Naive B cell (primary cell): ENCODE measurements around the gene KRT80. TPM values are rescaled to one million over a fixed set of nuclear protein-coding genes. Genes with fewer than 3 reads are reported as not detected.

ENCODE experiments used
- ATAC-seq, 2 donors: fragments of 150-1000 bp; cut with Tn5 transposase; 2 replicates each; pipeline ENCODE4 v1.10.0; 2021; ENCODE audit warnings: low read depth in 2 of 2, mild to moderate bottlenecking in 2 of 2, moderate library complexity in 2 of 2
- DNase-seq: peaks from one replicate; pipeline ENCODE4 v3.0.0; 2022
- H3K27ac Mint-ChIP-seq, 6 donors: one replicate each; pipeline ENCODE4 v1.8.0; 2020 to 2022; ENCODE audit warnings: mild to moderate bottlenecking in 6 of 6, mixed read lengths in 6 of 6, moderate library complexity in 5 of 6, inconsistent platforms in 2 of 6
- H3K27me3 Mint-ChIP-seq, 3 donors: one replicate each; pipeline ENCODE4 v1.8.0; 2021 to 2022; ENCODE audit warnings: mixed read lengths in 3 of 3, mild to moderate bottlenecking in 1 of 3
- H3K36me3 Mint-ChIP-seq, 2 donors: one replicate each; pipeline ENCODE4 v1.8.0; 2020 to 2022; ENCODE audit warnings: mixed read lengths in 2 of 2, inconsistent platforms in 1 of 2, mild to moderate bottlenecking in 1 of 2
- H3K4me1 Mint-ChIP-seq, 3 donors: one replicate each; pipeline ENCODE4 v1.8.0; 2020 to 2022; ENCODE audit warnings: mixed read lengths in 3 of 3, inconsistent platforms in 1 of 3, mild to moderate bottlenecking in 1 of 3, moderate library complexity in 1 of 3
- H3K4me3 Mint-ChIP-seq, 8 donors: one replicate each; pipeline ENCODE4 v1.8.0; 2020 to 2022; ENCODE audit warnings: mild to moderate bottlenecking in 8 of 8, mixed read lengths in 8 of 8, moderate library complexity in 8 of 8, inconsistent platforms in 2 of 8
- H3K9me3 Mint-ChIP-seq, 7 donors: one replicate each; pipeline ENCODE4 v1.8.0; 2020 to 2022; ENCODE audit warnings: mixed read lengths in 7 of 7, mild to moderate bottlenecking in 5 of 7, inconsistent platforms in 2 of 7, moderate library complexity in 1 of 7
- polyA plus RNA-seq, 6 donors: library from polyadenylated mRNA; unstranded; fragments of 300-500 nt; fragmentation: Illumina TruSeq; gene quantifications; one replicate each; pipeline ENCODE4 v1.2.3, GENCODE V29; 2021; ENCODE audit warnings: low read depth in 6 of 6

The KRT80 gene
- polyA plus RNA-seq, 6 donors from 2014 or later: not detected

GRCh38 chr12:52151153-52151836, 40.5 kb downstream of the KRT80 start:
- peaks cover 7 to 47% (median 39%) of the 10 kb centered on the region in 3 donors for H3K27me3 Mint-ChIP-seq

DNA sequence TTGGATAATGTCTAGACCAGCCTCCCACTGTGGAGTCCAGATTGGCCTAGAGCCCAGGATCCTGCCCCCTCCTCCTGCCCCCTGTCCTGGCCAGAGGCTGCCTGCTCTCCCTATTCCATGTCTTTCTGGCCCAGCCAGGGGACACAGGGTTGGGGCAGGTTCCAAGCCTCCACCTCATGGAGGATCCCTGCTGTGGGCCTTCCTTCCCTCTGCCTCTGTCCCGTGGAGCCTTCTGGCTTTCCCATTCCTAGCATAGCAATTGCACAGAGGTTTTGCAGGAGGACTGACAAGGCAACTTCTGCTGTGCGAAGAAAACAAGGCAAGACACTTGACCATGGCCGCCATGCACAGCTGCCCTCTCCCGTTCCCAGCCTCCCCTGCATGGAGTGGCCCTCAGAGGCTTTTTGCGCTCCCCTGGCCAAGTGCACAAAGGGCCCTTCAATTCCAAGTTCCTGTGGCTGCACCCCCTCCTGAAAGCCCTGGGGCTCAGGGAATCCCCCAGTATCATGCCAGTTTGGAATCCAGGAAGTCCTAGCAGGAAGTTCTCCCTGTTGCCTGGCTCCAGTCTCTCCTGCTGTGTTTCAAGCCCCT, 42.1 kb downstream of the KRT80 start:
- Mint-ChIP-seq H3K4me1 (peaks cover 8 to 9% (median 9%) of the 10 kb centered on the region in 3 donors), H3K27me3 (peaks cover 7 to 42% (median 39%) of the 10 kb centered on the region in 3 donors), H3K27ac (peak overlapping the region in 1 of 6 donors; percentile 10), H3K4me3 (peak overlapping the region in 1 of 8 donors; percentile 15), H3K36me3 (no peaks in the 10 kb centered on the region), H3K9me3 (no peaks in the 10 kb centered on the region)
- ATAC-seq: no peak
- no peak for DNase-seq

More at GRCh38 chr12:52151153-52151836, 40.5 kb downstream of the KRT80 start:
- Mint-ChIP-seq H3K4me3 (peak overlapping the region in 5 of 8 donors; percentile 45 to 88 (median 69)), H3K27ac (peak overlapping the region in 1 of 6 donors; percentile 91), H3K4me1 (peaks cover 8 to 9% (median 9%) of the 10 kb centered on the region in 3 donors), H3K36me3 (no peaks in the 10 kb centered on the region), H3K9me3 (no peaks in the 10 kb centered on the region)
- ATAC-seq (no peak), DNase-seq (no peak)

GRCh38 chr12:52149182-52149641, 42.6 kb downstream of the KRT80 start:
- no peaks in the 10 kb centered on the region for H3K36me3 Mint-ChIP-seq
- no peak for ATAC-seq
- peaks cover 8 to 9% (median 9%) of the 10 kb centered on the region in 3 donors for H3K4me1 Mint-ChIP-seq
- no peak overlapping the region for H3K4me3 Mint-ChIP-seq
- peaks cover 7 to 42% (median 39%) of the 10 kb centered on the region in 3 donors for H3K27me3 Mint-ChIP-seq
- no peaks in the 10 kb centered on the region for H3K9me3 Mint-ChIP-seq
- no peak for DNase-seq
- no peak overlapping the region for H3K27ac Mint-ChIP-seq

- Mint-ChIP-seq H3K4me3 (no peak overlapping the region), H3K27me3 (peaks cover 7 to 37% (median 36%) of the 10 kb centered on the region in 3 donors), H3K36me3 (no peaks in the 10 kb centered on the region), H3K4me1 (peaks cover 8 to 9% (median 9%) of the 10 kb centered on the region in 3 donors), H3K27ac (no peak overlapping the region), H3K9me3 (no peaks in the 10 kb centered on the region)
- DNase-seq: no peak
- no peak for ATAC-seq
Observed at GRCh38 chr12:52148464-52149181, 43.2 kb downstream of the KRT80 start.

DNA sequence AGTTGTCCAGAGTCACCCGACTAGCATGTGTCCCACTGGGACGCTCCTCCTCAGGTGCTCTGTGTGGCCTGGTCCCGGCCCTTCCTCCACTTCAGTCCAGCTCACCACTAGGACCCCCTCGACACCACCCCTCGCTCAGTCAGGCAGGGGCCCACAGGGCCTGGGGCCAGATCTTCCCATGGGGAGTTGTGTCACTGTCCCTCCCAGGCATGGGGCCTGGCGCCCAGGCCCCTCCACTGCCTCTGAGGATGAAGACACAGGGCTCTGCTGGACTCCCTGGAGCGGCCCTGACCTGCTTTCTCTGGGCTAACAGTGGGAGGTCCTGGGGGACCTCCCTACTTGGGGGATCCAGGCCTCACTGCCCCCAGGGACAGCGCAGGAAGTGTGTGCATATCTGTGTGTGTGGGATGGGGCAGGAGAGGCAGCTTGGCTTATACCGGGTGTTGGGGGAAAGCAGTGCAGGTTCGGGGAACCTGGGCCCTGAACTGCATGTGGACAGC, 43.8 kb downstream of the KRT80 start:
- Mint-ChIP-seq H3K4me3 (no peak overlapping the region), H3K27me3 (peaks cover 7 to 34% (median 30%) of the 10 kb centered on the region in 3 donors), H3K36me3 (no peaks in the 10 kb centered on the region), H3K9me3 (no peaks in the 10 kb centered on the region), H3K4me1 (peaks cover 8 to 9% (median 9%) of the 10 kb centered on the region in 3 donors), H3K27ac (no peak overlapping the region)
- no peak for DNase-seq
- no peak for ATAC-seq

DNA sequence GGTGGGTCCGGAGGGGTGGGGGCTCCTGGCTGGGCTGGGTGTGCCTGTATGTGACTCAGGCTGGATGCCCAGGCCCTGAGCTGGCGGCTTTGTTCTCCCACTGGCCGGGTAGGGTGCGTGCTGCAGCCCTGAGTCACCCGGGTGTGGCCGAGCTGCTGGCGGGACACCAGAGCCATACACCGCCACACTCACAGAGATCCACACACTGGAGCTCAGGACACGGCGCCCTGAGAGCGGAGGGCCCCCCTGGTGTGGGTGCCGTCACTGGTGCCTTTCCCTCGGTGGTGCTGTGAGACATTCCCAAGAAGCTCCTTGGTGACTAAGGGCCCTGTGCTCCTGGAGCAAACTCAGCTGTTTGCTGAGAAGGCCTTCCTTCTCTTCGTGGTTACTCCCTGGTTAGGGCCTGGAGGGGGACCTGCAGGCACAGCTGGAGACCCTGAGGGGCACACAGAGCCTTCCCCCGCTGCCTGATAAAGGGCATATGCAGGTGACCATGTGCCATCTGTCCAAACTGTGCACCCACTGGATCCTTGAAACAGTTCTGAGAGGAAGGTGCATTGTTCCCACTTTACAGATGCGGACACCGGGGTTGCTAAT, 44.3 kb downstream of the KRT80 start:
- DNase-seq: no peak
- Mint-ChIP-seq H3K27ac (no peak overlapping the region), H3K4me3 (no peak overlapping the region), H3K9me3 (no peaks in the 10 kb centered on the region), H3K36me3 (no peaks in the 10 kb centered on the region), H3K4me1 (peaks cover 8 to 9% (median 9%) of the 10 kb centered on the region in 3 donors), H3K27me3 (peaks cover 7 to 28% (median 25%) of the 10 kb centered on the region in 3 donors)
- ATAC-seq: no peak

DNA sequence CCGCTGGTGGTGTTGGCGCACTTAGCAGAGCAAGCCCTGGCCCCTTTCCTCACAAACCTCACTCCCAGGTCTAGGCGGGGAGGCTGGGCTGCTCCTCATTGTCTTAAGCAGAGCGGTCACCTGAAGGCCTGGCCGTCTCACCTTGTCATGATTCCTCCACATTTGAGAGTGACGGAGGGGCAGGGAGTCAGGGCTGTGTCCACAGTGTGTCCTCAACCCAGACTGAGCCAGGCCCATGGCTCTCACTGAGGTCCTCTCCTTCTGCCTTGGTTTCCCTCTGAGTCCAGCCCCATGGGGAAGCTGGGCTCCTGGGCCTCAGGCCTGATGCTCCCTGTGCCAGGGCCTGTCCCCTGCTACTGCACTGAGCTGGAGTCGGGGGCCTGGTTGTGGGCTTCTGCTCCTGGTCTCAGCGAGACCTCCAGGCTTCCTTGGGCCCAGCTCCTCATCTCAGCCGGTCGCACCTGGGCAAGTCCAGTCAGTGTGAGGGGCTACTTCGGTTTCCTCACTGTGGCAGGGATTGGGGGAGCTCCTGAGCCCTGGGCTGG, 44.9 kb downstream of the KRT80 start:
- Mint-ChIP-seq H3K4me3 (no peak overlapping the region), H3K36me3 (no peaks in the 10 kb centered on the region), H3K27ac (no peak overlapping the region), H3K27me3 (peaks cover 7 to 26% (median 23%) of the 10 kb centered on the region in 3 donors), H3K4me1 (peaks cover 7 to 9% (median 8%) of the 10 kb centered on the region in 3 donors), H3K9me3 (no peaks in the 10 kb centered on the region)
- ATAC-seq (no peak), DNase-seq (no peak)

GRCh38 chr12:52146089-52146821, 45.6 kb downstream of the KRT80 start:
- Mint-ChIP-seq H3K36me3 (no peaks in the 10 kb centered on the region), H3K4me3 (no peak overlapping the region), H3K27me3 (peaks cover 1 to 19% (median 17%) of the 10 kb centered on the region in 3 donors), H3K4me1 (peaks cover under 1 to 3% (median 1%) of the 10 kb centered on the region in 3 donors), H3K27ac (peak overlapping the region in 1 of 6 donors; percentile 82), H3K9me3 (no peaks in the 10 kb centered on the region)
- DNase-seq (no peak), ATAC-seq (no peak)

DNA sequence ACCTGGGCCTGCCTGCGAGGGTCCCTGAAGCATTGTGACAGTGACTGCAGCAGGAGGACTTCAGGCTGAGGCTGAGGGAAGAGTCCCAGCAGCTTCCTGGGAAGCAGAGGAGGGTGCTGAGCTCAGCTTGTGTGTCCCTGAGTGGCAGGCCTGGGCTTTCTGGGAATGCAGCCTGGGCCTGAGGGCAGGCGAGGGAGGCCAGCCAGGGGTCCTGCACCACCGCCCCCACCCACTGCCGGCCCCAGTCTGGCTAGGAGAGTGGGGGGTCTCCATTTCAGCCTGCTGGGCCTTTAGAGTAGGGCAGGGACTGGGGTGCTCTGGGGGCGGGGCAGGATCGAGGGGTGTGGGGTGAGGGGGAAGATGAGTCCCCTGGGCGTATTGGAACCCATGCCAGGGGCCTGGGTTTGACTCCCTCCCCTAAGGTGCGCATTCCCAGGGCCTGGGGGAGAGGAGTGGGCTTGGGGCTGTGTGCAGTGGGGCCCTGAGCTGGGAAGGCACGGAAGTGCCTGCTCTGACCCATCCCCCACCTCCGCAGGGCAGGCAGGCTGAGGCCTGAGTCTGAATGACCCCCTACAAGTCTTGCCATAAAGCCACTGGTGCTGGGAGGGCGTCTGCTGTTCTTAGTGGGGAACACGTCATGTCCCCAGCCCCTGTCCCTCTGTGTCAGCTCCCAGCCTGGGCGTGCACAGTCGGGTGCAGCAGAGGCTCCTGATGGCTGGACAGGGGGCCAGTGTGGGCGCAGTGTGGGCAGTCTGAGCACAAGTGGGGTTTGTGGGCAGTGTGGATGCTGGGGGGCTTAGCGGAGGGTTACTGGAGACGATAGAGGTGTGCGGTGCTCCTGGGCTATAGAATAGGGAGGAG, 46.4 kb downstream of the KRT80 start:
- DNase-seq (no peak), ATAC-seq (no peak)
- no peak overlapping the region for H3K4me3 Mint-ChIP-seq
- H3K27me3 Mint-ChIP-seq: peaks cover 0 to 12% (median 9%) of the 10 kb centered on the region in 3 donors
- H3K36me3 Mint-ChIP-seq: no peaks in the 10 kb centered on the region
- H3K27ac Mint-ChIP-seq: peak overlapping the region in 1 of 6 donors; percentile 82
- peaks cover 0 to 4% (median 3%) of the 10 kb centered on the region in 3 donors for H3K4me1 Mint-ChIP-seq
- no peaks in the 10 kb centered on the region for H3K9me3 Mint-ChIP-seq

DNA sequence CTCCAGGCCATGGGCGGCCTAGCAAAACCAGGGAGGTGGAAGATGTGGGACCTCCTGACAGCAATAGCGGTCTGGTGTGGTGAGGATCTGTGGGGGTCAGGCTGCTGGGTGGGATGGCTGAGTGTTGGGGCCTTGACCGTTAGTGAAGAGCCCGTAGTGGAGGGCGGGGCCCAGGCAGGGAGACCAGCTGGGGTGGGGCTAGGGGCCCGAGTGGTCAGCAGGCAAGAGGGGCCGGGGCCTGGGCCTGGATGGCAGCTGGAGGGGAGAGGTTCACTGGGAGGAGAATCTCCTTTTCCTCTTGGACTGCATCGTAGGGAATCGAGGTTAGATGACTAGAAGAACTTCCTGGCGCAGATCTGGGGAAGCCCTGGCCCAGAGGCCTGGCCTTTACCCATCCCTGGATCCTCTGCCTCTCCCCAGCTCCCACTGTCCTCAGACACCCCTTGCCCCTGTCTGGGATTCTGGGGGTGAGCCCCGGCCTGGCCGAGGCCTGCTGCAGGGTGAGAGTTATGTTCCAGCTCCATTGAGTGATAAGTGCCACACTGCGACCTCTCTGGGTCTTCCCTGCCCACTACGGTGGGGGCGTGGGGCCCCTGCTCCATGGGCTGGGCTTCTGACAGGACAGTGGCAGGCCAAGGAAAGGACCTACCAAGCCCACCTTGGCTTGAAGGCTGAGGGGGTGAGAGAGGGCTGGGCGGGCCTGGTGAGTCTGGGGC, 47.1 kb downstream of the KRT80 start:
- no peak overlapping the region for H3K4me3 Mint-ChIP-seq
- no peak overlapping the region for H3K27ac Mint-ChIP-seq
- peaks cover under 1 to 4% (median 1%) of the 10 kb centered on the region in 3 donors for H3K27me3 Mint-ChIP-seq
- DNase-seq (no peak), ATAC-seq (no peak)
- no peaks in the 10 kb centered on the region for H3K9me3 Mint-ChIP-seq
- peaks cover 0 to 6% (median 4%) of the 10 kb centered on the region in 3 donors for H3K4me1 Mint-ChIP-seq
- H3K36me3 Mint-ChIP-seq: no peaks in the 10 kb centered on the region

- no peaks in the 10 kb centered on the region for H3K36me3 Mint-ChIP-seq
- ATAC-seq: no peak
- H3K9me3 Mint-ChIP-seq: no peaks in the 10 kb centered on the region
- DNase-seq: no peak
- H3K27me3 Mint-ChIP-seq: peaks cover 4 to 13% (median 10%) of the 10 kb centered on the region in 3 donors
- H3K4me3 Mint-ChIP-seq: no peak overlapping the region
- peak overlapping the region in 1 of 6 donors; percentile 27 for H3K27ac Mint-ChIP-seq
- peaks cover 0 to 10% (median 8%) of the 10 kb centered on the region in 3 donors for H3K4me1 Mint-ChIP-seq
Observed at GRCh38 chr12:52142431-52142830, 49.4 kb downstream of the KRT80 start.
